ENCODE results near the gene SIPA1L3. TPM values are rescaled to one million over a fixed set of nuclear protein-coding genes. Genes with fewer than 3 reads are reported as not detected.

Gene SIPA1L3
- polyA plus RNA-seq, 1 of the 3 experiments (the other 2 are of a cell fraction) = 11.6 TPM

- Histone ChIP-seq H3K79me2 (ENCODE audit: insufficient read depth) (peaks cover 89% of the 10 kb centered on the region), H3K9me2 (no peaks in the 10 kb centered on the region), H3K4me1 (ENCODE audit: control insufficient read depth in 1 of 2, insufficient read depth in 2 of 2, low read depth in 1 of 2, low read length in 1 of 2) (peaks cover 4 to 6% of the 10 kb centered on the region in 2 experiments; a peak in 1 of 4 replicates), H3F3A (replicated peaks; ENCODE audit: insufficient read depth) (peaks cover 7% of the 10 kb centered on the region), H2AFZ (ENCODE audit: low read depth) (no peak overlapping the region), H4K20me1 (ENCODE audit: insufficient read depth) (no peaks in the 10 kb centered on the region), H3K36me3 (replicated peaks in 1 of 2; ENCODE audit: control insufficient read depth in 1 of 2, insufficient read depth in 2 of 2, low read length in 1 of 2) (no peaks in the 10 kb centered on the region), H3K9me3 (no peaks in the 10 kb centered on the region), H3K4me2 (no peak overlapping the region), H3K27ac (ENCODE audit: low read depth in 2 of 2, low read length in 1 of 2) (no peak overlapping the region), H3K27me3 (ENCODE audit: insufficient read depth) (no peaks in the 10 kb centered on the region), H3K4me3 (ENCODE audit: low read depth in 2 of 2, low read length in 1 of 2) (no peak overlapping the region), H3K9ac (no peak overlapping the region)
- ChIA-PET POLR2A (no interaction called here), CTCF (no interaction called here)
- no peak for DNase-seq
- WGBS (ENCODE audit: low lambda C conversion rate) = 82% methylated on average over 10 of the region's 12 CpGs
- TF ChIP-seq, protein P1, sequence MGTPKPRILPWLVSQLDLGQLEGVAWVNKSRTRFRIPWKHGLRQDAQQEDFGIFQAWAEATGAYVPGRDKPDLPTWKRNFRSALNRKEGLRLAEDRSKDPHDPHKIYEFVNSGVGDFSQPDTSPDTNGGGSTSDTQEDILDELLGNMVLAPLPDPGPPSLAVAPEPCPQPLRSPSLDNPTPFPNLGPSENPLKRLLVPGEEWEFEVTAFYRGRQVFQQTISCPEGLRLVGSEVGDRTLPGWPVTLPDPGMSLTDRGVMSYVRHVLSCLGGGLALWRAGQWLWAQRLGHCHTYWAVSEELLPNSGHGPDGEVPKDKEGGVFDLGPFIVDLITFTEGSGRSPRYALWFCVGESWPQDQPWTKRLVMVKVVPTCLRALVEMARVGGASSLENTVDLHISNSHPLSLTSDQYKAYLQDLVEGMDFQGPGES (IDR thresholded peaks at IDR 0.05; ENCODE audit: low read depth, low read length) = no peak
- TF ChIP-seq, protein P2, sequence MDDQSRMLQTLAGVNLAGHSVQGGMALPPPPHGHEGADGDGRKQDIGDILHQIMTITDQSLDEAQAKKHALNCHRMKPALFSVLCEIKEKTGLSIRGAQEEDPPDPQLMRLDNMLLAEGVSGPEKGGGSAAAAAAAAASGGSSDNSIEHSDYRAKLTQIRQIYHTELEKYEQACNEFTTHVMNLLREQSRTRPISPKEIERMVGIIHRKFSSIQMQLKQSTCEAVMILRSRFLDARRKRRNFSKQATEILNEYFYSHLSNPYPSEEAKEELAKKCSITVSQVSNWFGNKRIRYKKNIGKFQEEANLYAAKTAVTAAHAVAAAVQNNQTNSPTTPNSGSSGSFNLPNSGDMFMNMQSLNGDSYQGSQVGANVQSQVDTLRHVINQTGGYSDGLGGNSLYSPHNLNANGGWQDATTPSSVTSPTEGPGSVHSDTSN (IDR thresholded peaks at IDR 0.05) = no peak
- no peak for TF ChIP-seq SMC3 (IDR thresholded peaks at IDR 0.05; ENCODE audit: low read depth, low read length)
- no peak for TF ChIP-seq USF2 (IDR thresholded peaks at IDR 0.05; ENCODE audit: borderline replicate concordance, low read depth, low read length)
- TF ChIP-seq NRF1 (IDR thresholded peaks at IDR 0.05; ENCODE audit: low read depth, low read length) = no peak
- TF ChIP-seq, protein P3, sequence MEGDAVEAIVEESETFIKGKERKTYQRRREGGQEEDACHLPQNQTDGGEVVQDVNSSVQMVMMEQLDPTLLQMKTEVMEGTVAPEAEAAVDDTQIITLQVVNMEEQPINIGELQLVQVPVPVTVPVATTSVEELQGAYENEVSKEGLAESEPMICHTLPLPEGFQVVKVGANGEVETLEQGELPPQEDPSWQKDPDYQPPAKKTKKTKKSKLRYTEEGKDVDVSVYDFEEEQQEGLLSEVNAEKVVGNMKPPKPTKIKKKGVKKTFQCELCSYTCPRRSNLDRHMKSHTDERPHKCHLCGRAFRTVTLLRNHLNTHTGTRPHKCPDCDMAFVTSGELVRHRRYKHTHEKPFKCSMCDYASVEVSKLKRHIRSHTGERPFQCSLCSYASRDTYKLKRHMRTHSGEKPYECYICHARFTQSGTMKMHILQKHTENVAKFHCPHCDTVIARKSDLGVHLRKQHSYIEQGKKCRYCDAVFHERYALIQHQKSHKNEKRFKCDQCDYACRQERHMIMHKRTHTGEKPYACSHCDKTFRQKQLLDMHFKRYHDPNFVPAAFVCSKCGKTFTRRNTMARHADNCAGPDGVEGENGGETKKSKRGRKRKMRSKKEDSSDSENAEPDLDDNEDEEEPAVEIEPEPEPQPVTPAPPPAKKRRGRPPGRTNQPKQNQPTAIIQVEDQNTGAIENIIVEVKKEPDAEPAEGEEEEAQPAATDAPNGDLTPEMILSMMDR (IDR thresholded peaks at IDR 0.05) = no peak
- no peak for TF ChIP-seq FOXJ3 (CRISPR knock-in tag; IDR thresholded peaks at IDR 0.05)
- TF ChIP-seq TCF12 (IDR thresholded peaks at IDR 0.05) = no peak
- TF ChIP-seq MAX (IDR thresholded peaks at IDR 0.05; ENCODE audit: low read depth) = no peak
- no peak for TF ChIP-seq ELF1 (IDR thresholded peaks at IDR 0.05)
- no peak for TF ChIP-seq TAF1 (IDR thresholded peaks at IDR 0.05; ENCODE audit: borderline replicate concordance, low read depth, low read length)
- no peak for TF ChIP-seq RCOR1 (IDR thresholded peaks at IDR 0.05; ENCODE audit: low read length)
- no peak for TF ChIP-seq GABPA (IDR thresholded peaks at IDR 0.05; ENCODE audit: low read depth)
- TF ChIP-seq EP300 (IDR thresholded peaks at IDR 0.05; ENCODE audit: borderline replicate concordance in 1 of 2, low read depth in 1 of 2, low read length in 1 of 2) = no peak
- TF ChIP-seq FOSL2 (IDR thresholded peaks at IDR 0.05; ENCODE audit: borderline replicate concordance, low read depth) = no peak
- TF ChIP-seq RFX5 (IDR thresholded peaks at IDR 0.05; ENCODE audit: low read length) = no peak
- no peak for TF ChIP-seq NFIC (IDR thresholded peaks at IDR 0.05; ENCODE audit: borderline replicate concordance)
- no peak for TF ChIP-seq GATA2 (CRISPR knock-in tag; IDR thresholded peaks at IDR 0.05)
- TF ChIP-seq, protein P4, sequence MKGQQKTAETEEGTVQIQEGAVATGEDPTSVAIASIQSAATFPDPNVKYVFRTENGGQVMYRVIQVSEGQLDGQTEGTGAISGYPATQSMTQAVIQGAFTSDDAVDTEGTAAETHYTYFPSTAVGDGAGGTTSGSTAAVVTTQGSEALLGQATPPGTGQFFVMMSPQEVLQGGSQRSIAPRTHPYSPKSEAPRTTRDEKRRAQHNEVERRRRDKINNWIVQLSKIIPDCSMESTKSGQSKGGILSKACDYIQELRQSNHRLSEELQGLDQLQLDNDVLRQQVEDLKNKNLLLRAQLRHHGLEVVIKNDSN (IDR thresholded peaks at IDR 0.05; ENCODE audit: borderline replicate concordance, low read depth) = no peak
- no peak for TF ChIP-seq FOXM1 (IDR thresholded peaks at IDR 0.05; ENCODE audit: low read depth)
Observed at GRCh38 chr19:37980419-37981170, 73.6 kb downstream of the SIPA1L3 start.

Measured in SK-N-SH (cell line).